Muscle of leg (tissue), 11 donors: ENCODE results near the gene RNF5. TPM values are rescaled to one million over a fixed set of nuclear protein-coding genes. Genes with fewer than 3 reads are reported as not detected.
"Not testable (repeated sequence)": the region's sequence is repeated elsewhere in the genome, so short reads cannot be mapped to it uniquely, and the experiment has no call there.

Experiments
- DNase-seq: peaks from one replicate; pipeline ENCODE4 v3.0.0; 2013
- H3K27ac ChIP-seq: one replicate; pipeline ENCODE4 v1.5.1; 2013; ENCODE audit warnings: mild to moderate bottlenecking, low read length, control low read depth
- H3K27me3 ChIP-seq: one replicate; pipeline ENCODE4 v1.6.1; 2013; ENCODE audit warnings: low read length; ENCODE audit not compliant: control insufficient read depth, insufficient read depth
- H3K36me3 ChIP-seq: one replicate; pipeline ENCODE4 v1.6.1; 2013; ENCODE audit warnings: low read length; ENCODE audit not compliant: control insufficient read depth, insufficient read depth
- H3K4me1 ChIP-seq: one replicate; pipeline ENCODE4 v1.6.1; 2013; ENCODE audit warnings: low read length; ENCODE audit not compliant: control insufficient read depth, insufficient read depth
- H3K4me3 ChIP-seq: one replicate; pipeline ENCODE4 v1.5.1; 2013; ENCODE audit warnings: low read length, control low read depth
- H3K9me3 ChIP-seq: replicated peaks from 2 replicates; pipeline ENCODE4 v1.6.1; 2013; ENCODE audit warnings: low read depth, low read length; ENCODE audit not compliant: control insufficient read depth
- WGBS: methylation state at CpG from one replicate; pipeline ENCODE4 v1.1.5; 2013; ENCODE audit warnings: missing lambda C conversion rate; ENCODE audit not compliant: insufficient coverage; 5-methylcytosine and 5-hydroxymethylcytosine counted together
- polyA plus RNA-seq, 8 donors: library from polyadenylated mRNA; unstranded; fragments of 120-200 nt; gene quantifications; one replicate each; pipeline versions ENCODE4 v1.2.1 to v1.2.3, GENCODE V29; 2013; ENCODE audit warnings: inconsistent platforms in 1 of 8, low replicate concordance in 1 of 8; ENCODE audit not compliant: insufficient read length in 8 of 8, insufficient read depth in 1 of 8
- total RNA-seq: library from RNA; stranded (reverse); fragments of 120-200 nt; gene quantifications from one replicate; pipeline ENCODE4 v1.2.4, GENCODE V29; 2013

The RNF5 gene
- total and polyA plus RNA-seq, 9 donors = 41.5 to 57.5 (median 52.7) TPM

- no peaks in the 10 kb centered on the region for H3K27me3 ChIP-seq
- peaks cover 23% of the 10 kb centered on the region for H3K36me3 ChIP-seq
- no peaks in the 10 kb centered on the region for H3K9me3 ChIP-seq
- WGBS = 1% methylated on average over 8 of the region's 23 CpGs
- peak within 1 kb of the TSS; percentile 96 for H3K27ac ChIP-seq
- peaks cover 67% of the 10 kb centered on the region for H3K4me1 ChIP-seq
- peak; percentile 98 for DNase-seq
- peak within 1 kb of the TSS; percentile 80 for H3K4me3 ChIP-seq
Measured at GRCh38 chr6:32190054-32190851, 12.0 kb downstream of the RNF5 start, which contains the start of gene PBX2. Gene PBX2, minus strand, starts transcription at chr6:32190202. Its CDS starts 287 bp downstream, at chr6:32189915.

- Histone ChIP-seq H3K27ac (peak overlapping the region; percentile 96), H3K9me3 (no peaks in the 10 kb centered on the region), H3K27me3 (no peaks in the 10 kb centered on the region), H3K36me3 (peaks cover 21% of the 10 kb centered on the region), H3K4me3 (no peak overlapping the region), H3K4me1 (peaks cover 63% of the 10 kb centered on the region)
- DNase-seq = peak; percentile 39
- WGBS = 88% methylated on average over 4 of the region's 8 CpGs
Measured at GRCh38 chr6:32190911-32191677, 12.9 kb downstream of the RNF5 start.

GRCh38 chr6:32191696-32192607 lies 13.7 kb downstream of the RNF5 start:
- H3K4me3 ChIP-seq = peak overlapping the region; percentile 34
- peak; percentile 22 for DNase-seq
- H3K27ac ChIP-seq = peak overlapping the region; percentile 84
- peaks cover 12% of the 10 kb centered on the region for H3K36me3 ChIP-seq
- no peaks in the 10 kb centered on the region for H3K27me3 ChIP-seq
- no peaks in the 10 kb centered on the region for H3K9me3 ChIP-seq
- WGBS = 79% methylated on average over 12 of the region's 15 CpGs
- peaks cover 64% of the 10 kb centered on the region for H3K4me1 ChIP-seq

GRCh38 chr6:32192608-32193039 lies 14.4 kb downstream of the RNF5 start, which contains the start of gene GPSM3:
Gene GPSM3, minus strand, starts transcription at chr6:32192643. Its CDS starts 130 bp downstream, at chr6:32192513.
- Histone ChIP-seq H3K27ac (peak within 1 kb of the TSS; percentile 84), H3K4me3 (peak within 1 kb of the TSS; percentile 34), H3K27me3 (no peaks in the 10 kb centered on the region), H3K9me3 (no peaks in the 10 kb centered on the region), H3K4me1 (peaks cover 63% of the 10 kb centered on the region), H3K36me3 (peaks cover 5% of the 10 kb centered on the region)
- DNase-seq = peak; percentile 58
- WGBS = no CpG with 5 or more reads among the region's 5 CpGs

GRCh38 chr6:32193096-32193495 lies 14.9 kb downstream of the RNF5 start:
- not testable (repeated sequence) for H3K4me3 ChIP-seq, DNase-seq, H3K9me3 ChIP-seq, H3K27me3 ChIP-seq, H3K36me3 ChIP-seq
- Histone ChIP-seq H3K4me1 (peaks cover 59% of the 10 kb centered on the region), H3K27ac (peak overlapping the region; percentile 84)
- 100% methylated on average over 1 of the region's 13 CpGs for WGBS

GRCh38 chr6:32194388-32194787 lies 16.2 kb downstream of the RNF5 start:
- H3K27me3 ChIP-seq = no peaks in the 10 kb centered on the region
- no peak overlapping the region for H3K4me3 ChIP-seq
- H3K4me1 ChIP-seq = peaks cover 48% of the 10 kb centered on the region
- WGBS = 94% methylated on average over 4 of the region's 4 CpGs
- H3K36me3 ChIP-seq = no peaks in the 10 kb centered on the region
- DNase-seq = no peak
- peak overlapping the region; percentile 100 for H3K27ac ChIP-seq
- H3K9me3 ChIP-seq = no peaks in the 10 kb centered on the region

GRCh38 chr6:32194825-32195651 lies 16.8 kb downstream of the RNF5 start:
- H3K4me3 ChIP-seq = peak overlapping the region; percentile 45
- DNase-seq = peak; percentile 76
- H3K9me3 ChIP-seq = no peaks in the 10 kb centered on the region
- WGBS = 18% methylated on average over 8 of the region's 15 CpGs
- H3K27me3 ChIP-seq = no peaks in the 10 kb centered on the region
- peak overlapping the region; percentile 100 for H3K27ac ChIP-seq
- no peaks in the 10 kb centered on the region for H3K36me3 ChIP-seq
- H3K4me1 ChIP-seq = peaks cover 48% of the 10 kb centered on the region

- Histone ChIP-seq H3K9me3 (no peaks in the 10 kb centered on the region), H3K27ac (peak overlapping the region; percentile 100), H3K36me3 (no peaks in the 10 kb centered on the region), H3K4me1 (peaks cover 44% of the 10 kb centered on the region), H3K27me3 (no peaks in the 10 kb centered on the region), H3K4me3 (peak overlapping the region; percentile 95)
- peak; percentile 100 for DNase-seq
- WGBS = 0% methylated on average over 25 of the region's 25 CpGs
Measured at GRCh38 chr6:32195652-32195901, 17.4 kb downstream of the RNF5 start.
